ENCODE measurements around the gene MTNR1A. TPM values are rescaled to one million over a fixed set of nuclear protein-coding genes. Genes with fewer than 3 reads are reported as not detected.

The MTNR1A gene
- total RNA-seq, 2 donors from 2014 or later: not detected

DNA sequence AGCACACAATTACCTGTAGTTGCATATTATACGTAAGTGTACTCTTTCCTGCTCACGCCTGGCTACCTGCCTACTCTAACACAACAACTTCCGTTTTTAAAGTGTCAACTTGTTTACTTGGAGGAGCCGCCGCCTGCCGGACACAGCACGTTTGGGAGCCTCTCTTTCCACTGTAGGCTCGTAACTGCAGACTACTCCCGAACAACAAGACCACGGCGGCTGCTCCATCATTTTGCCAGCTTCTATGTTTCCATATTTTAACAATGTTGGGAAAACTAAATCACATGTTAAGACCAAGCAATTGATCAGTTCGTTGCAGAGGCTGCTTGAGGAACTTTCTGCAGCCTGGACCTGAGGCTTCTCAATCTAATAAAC lies 841 bp downstream of the MTNR1A start:
- no peaks in the 10 kb centered on the region for H3K36me3 ChIP-seq
- H3K4me3 ChIP-seq: peak overlapping the region; percentile 54
- no peak overlapping the region for H3K27ac ChIP-seq
- no peaks in the 10 kb centered on the region for H3K27me3 ChIP-seq (replicated peaks; ENCODE audit: insufficient read depth)
- TF ChIP-seq, protein P1, sequence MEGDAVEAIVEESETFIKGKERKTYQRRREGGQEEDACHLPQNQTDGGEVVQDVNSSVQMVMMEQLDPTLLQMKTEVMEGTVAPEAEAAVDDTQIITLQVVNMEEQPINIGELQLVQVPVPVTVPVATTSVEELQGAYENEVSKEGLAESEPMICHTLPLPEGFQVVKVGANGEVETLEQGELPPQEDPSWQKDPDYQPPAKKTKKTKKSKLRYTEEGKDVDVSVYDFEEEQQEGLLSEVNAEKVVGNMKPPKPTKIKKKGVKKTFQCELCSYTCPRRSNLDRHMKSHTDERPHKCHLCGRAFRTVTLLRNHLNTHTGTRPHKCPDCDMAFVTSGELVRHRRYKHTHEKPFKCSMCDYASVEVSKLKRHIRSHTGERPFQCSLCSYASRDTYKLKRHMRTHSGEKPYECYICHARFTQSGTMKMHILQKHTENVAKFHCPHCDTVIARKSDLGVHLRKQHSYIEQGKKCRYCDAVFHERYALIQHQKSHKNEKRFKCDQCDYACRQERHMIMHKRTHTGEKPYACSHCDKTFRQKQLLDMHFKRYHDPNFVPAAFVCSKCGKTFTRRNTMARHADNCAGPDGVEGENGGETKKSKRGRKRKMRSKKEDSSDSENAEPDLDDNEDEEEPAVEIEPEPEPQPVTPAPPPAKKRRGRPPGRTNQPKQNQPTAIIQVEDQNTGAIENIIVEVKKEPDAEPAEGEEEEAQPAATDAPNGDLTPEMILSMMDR (IDR thresholded peaks at IDR 0.05): no peak
- no peak for DNase-seq (ENCODE audit: low spot score)
- no peaks in the 10 kb centered on the region for H3K9me3 ChIP-seq
- ATAC-seq (ENCODE audit: insufficient number of reproducible peaks, low FRiP score, low read depth): no peak
- H3K4me1 ChIP-seq (ENCODE audit: control insufficient read depth in 1 of 2, low read depth in 2 of 2): peaks cover 0 to 10% of the 10 kb centered on the region in 2 donors

DNA sequence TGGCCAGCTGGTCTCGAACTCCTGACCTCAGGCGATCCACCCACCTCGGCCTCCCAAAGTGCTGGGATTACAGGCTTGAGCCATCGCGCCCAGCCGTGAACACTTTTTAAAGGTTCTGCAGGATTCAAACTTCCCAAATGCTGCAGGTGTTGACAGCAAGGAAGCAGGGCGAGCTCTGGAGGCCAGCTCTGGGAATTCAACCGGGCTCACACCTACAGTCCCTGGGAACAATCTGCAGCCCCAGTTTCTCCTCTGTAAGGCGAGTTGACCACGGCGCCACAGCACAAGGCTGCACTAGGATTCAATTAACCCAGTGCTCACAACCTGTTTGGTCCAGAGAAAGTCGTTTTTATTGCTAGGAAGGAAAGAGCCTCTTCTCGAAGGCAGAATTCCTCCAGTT lies 1.6 kb downstream of the MTNR1A start:
- Histone ChIP-seq H3K27me3 (replicated peaks; ENCODE audit: insufficient read depth) (no peaks in the 10 kb centered on the region), H3K4me1 (ENCODE audit: control insufficient read depth in 1 of 2, low read depth in 2 of 2) (peaks cover 0 to 10% of the 10 kb centered on the region in 2 donors), H3K36me3 (no peaks in the 10 kb centered on the region), H3K27ac (no peak overlapping the region), H3K9me3 (no peaks in the 10 kb centered on the region), H3K4me3 (no peak overlapping the region)
- TF ChIP-seq, protein P1 (IDR thresholded peaks at IDR 0.05): no peak
- ATAC-seq (ENCODE audit: insufficient number of reproducible peaks, low FRiP score, low read depth) (no peak), DNase-seq (ENCODE audit: low spot score) (no peak)

DNA sequence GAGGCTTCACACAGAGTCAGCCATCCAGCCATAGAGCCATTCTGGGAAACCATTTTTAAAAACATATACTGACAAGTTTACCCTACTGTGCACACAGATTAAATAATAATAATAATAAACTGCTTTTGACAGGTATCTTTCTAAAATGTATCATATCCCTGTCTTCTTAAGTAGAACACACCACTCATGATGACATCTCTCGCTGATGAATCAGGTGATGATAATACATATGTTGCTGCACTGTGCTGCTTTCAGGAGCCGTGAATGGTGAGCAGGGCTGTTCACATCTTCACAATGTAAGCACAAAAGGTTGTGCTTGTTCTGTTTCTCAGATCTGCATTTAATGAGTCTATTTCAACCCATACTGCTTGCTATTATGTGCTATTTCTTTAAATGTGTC lies 3.5 kb downstream of the MTNR1A start:
- no peaks in the 10 kb centered on the region for H3K36me3 ChIP-seq
- H3K4me1 ChIP-seq (ENCODE audit: control insufficient read depth in 1 of 2, low read depth in 2 of 2): peaks cover 0 to 10% of the 10 kb centered on the region in 2 donors
- TF ChIP-seq, protein P1 (IDR thresholded peaks at IDR 0.05): no peak
- no peaks in the 10 kb centered on the region for H3K27me3 ChIP-seq (replicated peaks; ENCODE audit: insufficient read depth)
- no peak overlapping the region for H3K27ac ChIP-seq
- no peak for ATAC-seq (ENCODE audit: insufficient number of reproducible peaks, low FRiP score, low read depth)
- DNase-seq (ENCODE audit: low spot score): no peak
- no peaks in the 10 kb centered on the region for H3K9me3 ChIP-seq
- H3K4me3 ChIP-seq: no peak overlapping the region

DNA sequence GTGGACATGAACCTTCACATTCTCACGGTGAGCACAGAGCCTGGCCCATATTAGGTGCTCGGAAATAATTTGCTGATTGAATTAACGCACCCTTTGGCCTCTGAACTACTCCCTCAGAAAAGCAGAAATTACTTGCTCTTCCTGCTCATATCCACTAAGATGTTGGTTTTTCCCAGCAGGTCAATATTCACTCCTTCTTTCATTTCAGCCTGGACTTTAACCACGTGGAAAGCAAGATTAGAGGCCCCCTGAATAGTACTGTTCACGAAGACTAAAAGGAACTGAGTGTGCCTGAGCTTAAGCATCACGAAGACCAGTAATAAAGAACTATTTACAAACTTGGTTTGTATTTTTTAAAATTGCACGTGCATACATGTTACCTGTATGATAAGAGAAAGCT lies 9.9 kb downstream of the MTNR1A start:
- DNase-seq (ENCODE audit: low spot score) (no peak), ATAC-seq (ENCODE audit: insufficient number of reproducible peaks, low FRiP score, low read depth) (no peak)
- no peaks in the 10 kb centered on the region for H3K9me3 ChIP-seq
- no peaks in the 10 kb centered on the region for H3K36me3 ChIP-seq
- no peaks in the 10 kb centered on the region for H3K4me1 ChIP-seq (ENCODE audit: control insufficient read depth in 1 of 2, low read depth in 2 of 2)
- TF ChIP-seq, protein P1 (IDR thresholded peaks at IDR 0.05): no peak
- no peak overlapping the region for H3K27ac ChIP-seq
- no peak overlapping the region for H3K4me3 ChIP-seq
- H3K27me3 ChIP-seq (replicated peaks; ENCODE audit: insufficient read depth): no peaks in the 10 kb centered on the region

DNA sequence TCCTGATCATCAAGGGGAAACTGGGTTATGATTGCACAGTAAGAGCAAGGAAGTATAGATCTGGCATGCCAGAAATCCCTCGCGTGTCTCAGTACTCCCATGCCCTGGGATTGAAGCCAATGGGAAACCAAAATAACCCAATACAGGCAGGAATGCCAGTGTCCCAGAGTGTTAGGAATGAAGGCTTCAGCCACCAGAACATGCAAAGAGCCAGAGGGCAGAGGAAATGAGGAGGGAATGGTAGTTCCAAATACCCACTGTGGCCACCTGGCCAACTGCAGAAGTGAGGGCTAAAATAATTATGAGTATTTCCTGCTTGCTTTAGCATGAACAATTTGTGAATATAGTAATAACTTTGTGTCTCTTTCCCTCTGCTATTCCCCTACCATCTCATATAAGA lies 12.2 kb downstream of the MTNR1A start:
- H3K9me3 ChIP-seq: no peaks in the 10 kb centered on the region
- H3K27ac ChIP-seq: no peak overlapping the region
- DNase-seq (ENCODE audit: low spot score) (no peak), ATAC-seq (ENCODE audit: insufficient number of reproducible peaks, low FRiP score, low read depth) (no peak)
- H3K4me1 ChIP-seq (ENCODE audit: control insufficient read depth in 1 of 2, low read depth in 2 of 2): no peaks in the 10 kb centered on the region
- TF ChIP-seq, protein P1 (IDR thresholded peaks at IDR 0.05): no peak
- no peaks in the 10 kb centered on the region for H3K27me3 ChIP-seq (replicated peaks; ENCODE audit: insufficient read depth)
- no peaks in the 10 kb centered on the region for H3K36me3 ChIP-seq
- no peak overlapping the region for H3K4me3 ChIP-seq
